GM19351 (cell line): ENCODE measurements around the gene BSCL2.
"Not testable (repeated sequence)": the region's sequence is repeated elsewhere in the genome, so short reads cannot be mapped to it uniquely, and the experiment has no call there.

Experiments used
- ATAC-seq: cut with Tn5 transposase; IDR thresholded peaks from one replicate; pipeline ENCODE4 v1.9.1; 2021; ENCODE audit warnings: mild to moderate bottlenecking, moderate library complexity; ENCODE audit not compliant: unreplicated experiment

Gene BSCL2

DNA sequence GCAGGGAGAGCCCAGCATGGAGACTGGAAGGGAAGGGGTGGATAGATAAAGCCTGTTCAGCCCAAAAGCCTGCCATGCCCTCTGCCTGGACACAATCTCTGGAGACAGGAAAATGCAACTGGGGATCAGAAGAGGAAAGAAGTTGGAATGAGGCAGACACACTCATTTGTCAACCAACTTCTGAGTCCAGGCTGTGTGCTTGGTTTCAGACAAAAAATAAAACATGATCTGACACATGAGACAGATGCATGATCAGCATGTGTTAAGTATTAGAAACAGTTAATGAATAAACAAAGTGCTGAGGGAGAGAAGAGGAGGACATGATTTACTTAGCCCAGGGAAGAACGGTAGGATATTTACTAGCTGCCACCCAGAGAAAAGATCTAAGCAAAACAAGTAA lies 18.7 kb downstream of the BSCL2 start:
- ATAC-seq: no peak

DNA sequence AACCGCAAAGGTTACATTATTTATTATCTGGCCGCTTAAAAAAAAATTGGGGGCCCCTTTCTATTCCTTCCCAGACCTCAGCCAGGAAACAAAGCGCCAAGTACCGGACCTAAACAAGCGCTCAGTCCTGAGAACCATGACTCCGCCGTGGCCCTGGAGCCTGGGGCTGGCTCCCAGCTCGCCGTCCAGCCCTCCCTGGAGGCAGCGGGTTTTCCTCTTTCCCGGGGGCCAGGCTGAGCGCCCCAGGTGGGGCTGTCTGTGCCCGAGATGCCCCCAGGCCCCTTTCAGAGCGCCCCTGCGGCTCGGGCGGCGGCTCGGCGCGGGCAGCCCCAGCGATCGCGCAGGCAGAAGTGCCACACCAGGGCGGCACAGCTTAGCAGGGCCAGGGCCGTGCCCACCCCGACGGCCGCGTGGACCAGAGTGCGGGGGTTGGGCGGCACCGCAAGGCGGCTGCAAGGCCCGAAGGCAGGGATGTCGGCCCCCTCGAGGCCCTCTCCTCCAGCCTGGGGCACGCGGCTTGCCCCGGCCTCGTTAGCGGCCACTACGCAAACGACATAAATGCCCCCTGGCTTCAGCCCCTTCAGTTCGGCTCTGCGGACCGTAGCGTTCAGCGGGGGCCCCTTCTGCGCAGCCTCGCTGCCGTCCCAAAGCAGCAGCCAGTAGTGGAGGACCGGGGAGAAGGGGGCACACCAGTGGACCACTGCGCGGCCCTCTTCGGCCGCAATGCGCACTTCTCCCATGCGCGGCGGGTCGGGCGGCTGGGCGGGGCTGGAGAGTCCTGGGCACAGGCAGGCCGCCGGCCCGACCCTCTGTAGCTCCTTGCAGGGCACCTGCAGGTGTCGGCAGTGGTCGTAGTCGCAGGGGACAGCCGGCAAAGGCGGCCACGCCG lies 19.5 kb downstream of the BSCL2 start:
- no peak for ATAC-seq

DNA sequence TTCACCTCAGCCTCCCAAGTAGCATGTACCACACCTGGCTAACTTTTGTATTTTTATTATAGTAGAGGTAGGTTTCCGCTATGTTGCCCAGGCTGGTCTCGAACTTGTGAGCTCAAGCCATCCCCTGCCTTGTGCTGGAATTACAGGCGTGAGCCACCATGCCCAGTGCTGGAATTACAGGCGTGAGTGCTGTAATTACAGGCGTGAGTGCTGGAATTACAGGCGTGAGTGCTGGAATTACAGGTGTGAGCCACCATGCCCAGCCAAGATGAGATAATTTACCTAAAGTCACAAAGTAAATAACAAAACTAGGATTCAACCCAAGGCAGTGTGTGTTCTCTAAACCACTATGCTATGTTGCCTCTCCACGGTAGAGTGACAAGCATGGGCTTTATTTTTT lies 24.7 kb downstream of the BSCL2 start:
- ATAC-seq: no peak

DNA sequence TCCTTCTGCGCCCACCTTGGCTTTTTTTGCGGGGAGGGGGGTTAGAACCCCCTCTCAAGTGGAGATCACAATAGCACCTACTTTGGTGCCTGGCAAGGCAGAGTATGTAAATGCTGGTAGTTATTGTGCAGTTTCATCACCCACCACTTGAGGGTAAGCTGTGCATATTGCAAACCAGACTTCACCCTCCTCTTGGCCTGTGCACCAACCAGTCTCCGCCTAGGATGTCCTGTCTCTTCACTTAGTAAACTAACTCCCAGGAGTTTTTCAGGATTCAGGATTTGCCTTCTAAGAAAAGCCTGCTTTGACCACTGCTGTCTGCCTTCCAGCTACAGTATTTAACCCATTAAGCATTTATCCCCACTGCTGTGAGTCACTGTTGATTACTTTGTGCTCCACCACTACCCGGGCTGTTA lies 26.4 kb downstream of the BSCL2 start:
- peak; percentile 70 for ATAC-seq

DNA sequence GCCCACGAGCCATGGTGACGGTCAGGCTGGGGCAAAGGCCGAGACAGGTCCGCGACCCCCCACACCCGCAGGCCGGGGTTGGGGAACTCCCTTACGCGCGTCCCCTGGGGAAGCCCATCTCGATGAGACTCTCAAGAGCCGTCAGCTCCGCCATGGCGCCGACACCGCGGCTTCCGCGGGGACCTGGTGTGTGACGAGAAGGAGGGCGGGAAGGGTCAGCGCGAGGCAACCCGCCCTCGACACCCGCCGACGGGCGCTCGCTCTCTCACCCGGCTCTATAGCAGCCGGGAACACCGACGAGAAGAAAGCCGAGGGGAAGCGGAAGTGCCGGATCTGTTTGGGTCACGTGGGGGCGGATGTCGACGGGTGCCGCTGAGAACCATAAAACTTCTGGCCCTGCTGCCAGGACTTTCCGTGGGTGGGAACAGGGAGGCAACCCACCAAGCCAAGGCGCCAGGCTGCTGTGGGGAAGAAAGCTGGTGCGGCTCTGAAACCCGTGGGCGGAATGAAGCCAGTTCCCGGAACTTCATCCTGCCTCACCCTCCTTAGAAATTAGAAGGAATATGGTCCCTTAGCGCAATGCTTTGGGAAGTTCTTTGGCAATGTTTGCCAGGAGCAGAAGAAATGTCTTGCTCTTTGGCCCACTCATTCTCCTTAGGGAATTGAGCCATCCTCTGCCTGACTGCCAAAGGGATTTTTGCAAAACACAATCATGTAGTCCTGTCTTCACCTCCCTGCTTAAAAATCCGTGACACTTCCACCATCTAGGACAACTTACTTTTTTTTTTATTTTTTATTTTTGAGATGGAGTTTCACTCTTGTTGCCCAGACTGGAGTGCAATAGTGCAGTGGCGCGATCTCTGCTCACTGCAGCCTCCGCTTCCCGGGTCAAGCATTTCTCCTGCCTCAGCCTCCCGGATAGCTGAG lies 28.2 kb downstream of the BSCL2 start, which contains the start of gene UBXN1:
Gene UBXN1 (minus strand): TSS at position 304 of the 927 bp plus-strand sequence. CDS start 150 bp downstream, at position 154.
- ATAC-seq: peak; percentile 68

DNA sequence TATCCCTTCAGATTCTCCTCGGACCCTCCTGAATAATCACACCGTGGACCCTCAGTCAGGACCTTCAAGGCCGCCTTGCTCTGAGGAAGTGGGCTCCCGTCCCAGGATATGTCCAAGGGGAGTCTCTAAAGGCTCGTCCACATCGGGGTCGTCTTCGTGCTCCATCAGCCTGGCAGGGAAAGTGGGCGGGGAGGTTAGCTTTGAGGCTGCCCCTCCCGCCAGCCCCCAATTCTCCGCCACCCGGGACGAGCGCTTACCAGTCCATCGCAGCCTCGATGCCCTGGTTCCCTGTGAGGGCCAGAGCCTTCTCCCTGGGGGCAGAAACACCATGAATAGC lies 28.8 kb downstream of the BSCL2 start:
- ATAC-seq: no peak

DNA sequence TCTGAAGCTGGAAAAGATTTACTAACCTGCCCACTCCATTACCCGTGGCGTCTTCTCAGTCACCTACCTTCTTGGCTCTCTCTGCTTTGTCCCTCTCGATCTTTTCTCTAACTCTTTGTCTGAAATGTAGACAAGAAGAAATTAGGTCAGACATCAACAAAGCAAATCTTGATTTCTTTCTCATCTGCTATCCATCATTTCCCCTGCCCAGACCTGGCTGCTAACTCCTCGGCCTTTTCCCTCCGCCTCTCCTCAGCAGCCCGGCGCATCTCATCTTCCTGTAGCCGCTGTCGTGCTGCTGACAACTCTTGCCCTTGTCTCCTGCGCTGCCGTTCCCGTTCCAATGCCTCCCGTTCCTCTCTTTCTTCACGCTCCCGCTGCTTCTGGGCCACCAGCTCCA lies 29.5 kb downstream of the BSCL2 start:
- ATAC-seq: no peak

DNA sequence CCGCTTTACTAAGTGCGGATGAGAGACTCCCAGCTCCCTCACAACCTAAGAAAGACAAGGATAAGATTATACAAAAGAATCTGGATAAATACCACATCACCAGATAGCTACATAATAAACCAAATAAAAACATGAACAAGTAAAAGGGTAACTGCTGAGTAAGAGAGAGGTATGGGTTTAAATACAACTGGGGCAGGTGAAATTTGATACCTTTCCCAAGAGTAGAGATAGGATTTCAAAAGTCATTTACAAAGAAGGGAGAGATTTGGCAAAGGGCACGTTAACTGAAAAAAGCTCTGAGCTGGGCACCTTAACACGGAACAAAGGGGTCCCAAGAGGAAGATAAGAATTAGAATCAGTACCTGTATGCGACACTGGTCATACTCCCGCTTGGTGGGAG lies 30.1 kb downstream of the BSCL2 start:
- ATAC-seq: no peak

DNA sequence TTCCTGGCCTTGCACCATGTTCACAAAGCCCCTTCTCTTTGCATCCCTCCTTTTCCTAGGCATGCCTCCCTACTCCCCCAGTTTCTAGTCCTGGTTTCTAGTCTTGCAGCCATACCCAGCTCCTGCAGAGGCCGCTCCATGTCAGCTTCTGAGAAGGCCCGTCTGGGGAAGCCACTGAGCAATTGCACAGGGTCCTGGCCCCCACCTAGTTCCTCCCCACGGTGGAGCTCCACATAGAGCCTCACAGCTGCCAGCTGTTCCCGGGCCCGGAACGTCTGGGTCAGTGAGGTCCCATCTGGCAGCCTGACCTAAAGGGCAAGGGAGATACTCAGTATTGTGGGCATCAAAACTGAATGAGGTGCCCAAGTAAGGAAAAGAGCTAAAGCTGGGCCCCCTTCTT lies 30.5 kb downstream of the BSCL2 start:
- ATAC-seq: no peak

DNA sequence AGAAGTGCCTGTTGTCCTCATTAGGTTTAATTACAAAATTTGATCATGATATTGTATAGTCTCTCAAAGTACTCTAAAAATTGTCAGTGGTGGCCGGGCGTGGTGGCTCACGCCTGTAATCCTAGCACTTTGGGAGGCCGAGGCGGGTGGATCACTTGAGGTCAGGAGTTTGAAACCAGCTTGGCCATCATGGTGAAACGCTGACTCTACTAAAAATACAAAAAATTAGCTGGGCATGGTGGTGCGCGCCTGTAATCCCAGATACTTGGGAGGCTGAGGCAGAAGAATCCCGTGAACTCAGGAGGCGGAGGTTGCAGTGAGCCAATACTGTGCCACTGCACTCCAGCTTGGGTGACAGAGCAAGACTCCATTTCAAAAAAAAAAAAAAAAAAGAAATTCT lies 31.8 kb downstream of the BSCL2 start:
- ATAC-seq: not testable (repeated sequence)

DNA sequence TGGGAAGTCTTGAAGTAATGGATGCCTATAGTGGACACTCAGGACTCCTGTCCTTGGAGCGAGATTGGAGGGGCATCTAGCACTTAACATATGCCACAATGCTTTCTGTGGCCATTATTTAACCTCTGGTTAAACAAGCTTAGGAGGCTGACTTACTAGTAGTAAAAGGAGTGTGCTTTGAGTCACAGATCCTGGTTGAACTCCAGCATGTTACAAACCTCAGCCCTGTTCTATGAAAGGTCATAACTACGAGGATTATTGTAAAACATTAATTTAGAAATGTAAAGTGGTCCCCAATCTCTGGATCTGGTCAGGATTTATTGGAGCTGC lies 34.1 kb downstream of the BSCL2 start:
- ATAC-seq: no peak

DNA sequence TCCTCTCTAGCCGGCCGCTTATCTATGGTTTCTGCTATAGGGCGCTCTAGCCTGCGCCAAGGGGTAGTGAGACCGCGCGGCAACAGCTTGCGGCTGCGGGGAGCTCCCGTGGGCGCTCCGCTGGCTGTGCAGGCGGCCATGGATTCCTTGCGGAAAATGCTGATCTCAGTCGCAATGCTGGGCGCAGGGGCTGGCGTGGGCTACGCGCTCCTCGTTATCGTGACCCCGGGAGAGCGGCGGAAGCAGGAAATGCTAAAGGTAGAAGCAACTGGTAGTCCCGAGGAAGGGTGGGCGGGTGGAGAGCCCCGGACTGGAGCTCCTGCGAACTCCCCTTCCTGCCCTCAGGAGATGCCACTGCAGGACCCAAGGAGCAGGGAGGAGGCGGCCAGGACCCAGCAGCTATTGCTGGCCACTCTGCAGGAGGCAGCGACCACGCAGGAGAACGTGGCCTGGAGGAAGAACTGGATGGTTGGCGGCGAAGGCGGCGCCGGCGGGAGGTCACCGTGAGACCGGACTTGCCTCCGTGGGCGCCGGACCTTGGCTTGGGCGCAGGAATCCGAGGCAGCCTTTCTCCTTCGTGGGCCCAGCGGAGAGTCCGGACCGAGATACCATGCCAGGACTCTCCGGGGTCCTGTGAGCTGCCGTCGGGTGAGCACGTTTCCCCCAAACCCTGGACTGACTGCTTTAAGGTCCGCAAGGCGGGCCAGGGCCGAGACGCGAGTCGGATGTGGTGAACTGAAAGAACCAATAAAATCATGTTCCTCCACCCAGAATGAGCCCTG lies 35.4 kb downstream of the BSCL2 start, which contains the start of the genes LBHD1 and UQCC3:
Gene LBHD1 (minus strand): TSS at position 660 of the 782 bp plus-strand sequence. CDS start 2,236 bp downstream, outside the sequence.
Gene UQCC3 (plus strand): TSS at position 66 of the 782 bp plus-strand sequence. CDS start 73 bp downstream, at position 139.
- ATAC-seq: peak; percentile 75

DNA sequence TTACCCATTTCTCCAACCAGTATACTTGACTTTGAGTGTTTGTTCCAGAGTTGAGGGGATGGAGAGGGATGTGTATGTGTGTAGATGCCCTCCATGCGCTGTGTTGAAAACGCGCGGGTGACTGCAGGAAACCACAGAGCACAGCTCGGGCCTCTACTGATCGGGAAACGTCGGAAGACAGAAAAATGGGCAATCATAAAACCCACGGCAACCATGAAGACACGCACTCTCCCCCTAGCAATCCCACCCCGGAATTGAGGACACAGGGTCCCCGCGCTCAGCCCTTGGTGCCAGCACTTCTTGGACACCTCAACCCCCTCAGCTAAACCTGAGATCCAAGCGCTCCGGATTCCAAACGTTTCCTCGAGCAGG lies 36.0 kb downstream of the BSCL2 start:
- ATAC-seq: peak; percentile 22

DNA sequence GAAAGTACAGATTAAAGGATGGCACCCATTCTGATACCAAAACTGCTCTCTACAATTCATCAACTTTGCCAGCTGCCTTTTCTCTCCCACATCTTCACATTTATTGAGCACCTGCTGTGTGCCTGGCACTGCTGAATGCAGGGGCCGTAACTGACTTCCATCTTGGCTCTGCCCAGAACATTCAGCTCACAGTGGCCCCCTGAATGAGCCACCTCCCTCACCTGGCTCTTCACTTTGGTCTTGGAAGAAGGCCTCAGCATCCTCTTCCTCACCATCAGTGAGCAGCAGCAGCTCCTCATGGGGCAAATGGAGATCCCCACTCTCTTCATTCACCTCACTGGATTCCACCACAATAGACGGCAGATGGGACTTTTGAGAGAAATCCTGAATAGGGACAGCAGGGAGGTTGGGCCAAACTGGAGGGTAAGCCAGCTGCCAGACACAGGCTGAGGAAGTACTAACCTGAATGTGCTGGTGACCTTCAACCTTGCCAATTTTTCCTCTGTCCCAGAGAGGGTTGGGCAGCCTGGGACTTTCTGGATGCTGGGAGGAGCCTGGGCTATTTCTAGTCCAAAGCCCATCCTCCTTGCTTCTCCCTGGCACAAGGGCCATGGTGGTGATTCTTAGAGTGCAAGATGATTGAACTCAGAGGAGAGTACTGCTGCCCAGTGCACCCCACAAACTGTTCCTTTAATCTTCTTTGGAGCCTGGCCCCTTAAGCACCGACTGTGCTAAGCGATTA lies 37.6 kb downstream of the BSCL2 start:
- ATAC-seq: no peak

DNA sequence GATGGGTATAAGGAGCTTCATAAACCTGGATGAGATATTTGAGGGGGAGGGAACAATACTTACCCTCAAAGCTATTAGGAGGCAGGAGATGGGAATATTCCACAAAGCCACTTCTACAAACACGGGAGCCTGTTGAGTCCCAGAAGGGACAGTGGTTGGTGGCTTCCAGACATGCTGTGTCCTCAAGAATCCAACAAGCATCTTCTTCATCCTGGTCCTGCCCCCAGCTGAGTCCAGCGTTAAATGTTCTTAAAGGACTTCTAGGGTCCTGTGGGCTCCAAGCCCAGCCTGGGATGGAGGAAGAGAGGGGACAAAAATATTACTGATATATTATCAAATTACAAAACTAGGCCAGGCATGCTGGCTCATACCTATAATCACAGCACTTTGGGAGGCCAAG lies 39.8 kb downstream of the BSCL2 start:
- ATAC-seq: no peak

DNA sequence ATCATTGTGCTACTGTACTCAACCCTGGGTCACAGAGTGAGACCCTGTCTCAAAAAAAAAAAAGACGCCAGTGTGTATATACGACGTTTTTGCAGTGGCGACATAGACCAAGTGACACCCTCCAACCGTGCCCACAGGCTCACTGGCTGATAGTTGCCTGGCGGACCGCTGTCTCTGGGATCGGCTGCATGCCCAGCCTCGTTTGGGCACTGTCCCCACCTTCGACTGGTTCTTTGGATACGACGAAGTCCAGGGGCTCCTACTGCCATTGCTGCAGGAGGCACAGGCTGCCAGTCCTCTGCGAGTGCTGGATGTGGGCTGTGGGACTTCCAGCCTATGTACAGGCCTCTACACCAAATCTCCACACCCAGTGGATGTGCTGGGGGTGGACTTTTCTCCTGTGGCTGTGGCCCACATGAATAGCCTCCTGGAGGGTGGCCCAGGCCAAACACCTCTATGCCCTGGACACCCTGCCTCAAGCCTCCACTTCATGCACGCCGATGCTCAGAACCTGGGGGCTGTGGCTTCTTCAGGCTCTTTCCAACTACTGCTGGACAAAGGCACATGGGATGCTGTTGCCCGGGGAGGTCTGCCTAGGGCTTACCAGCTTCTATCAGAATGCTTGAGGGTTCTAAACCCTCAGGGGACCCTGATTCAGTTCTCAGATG lies 40.8 kb downstream of the BSCL2 start:
- ATAC-seq: no peak

DNA sequence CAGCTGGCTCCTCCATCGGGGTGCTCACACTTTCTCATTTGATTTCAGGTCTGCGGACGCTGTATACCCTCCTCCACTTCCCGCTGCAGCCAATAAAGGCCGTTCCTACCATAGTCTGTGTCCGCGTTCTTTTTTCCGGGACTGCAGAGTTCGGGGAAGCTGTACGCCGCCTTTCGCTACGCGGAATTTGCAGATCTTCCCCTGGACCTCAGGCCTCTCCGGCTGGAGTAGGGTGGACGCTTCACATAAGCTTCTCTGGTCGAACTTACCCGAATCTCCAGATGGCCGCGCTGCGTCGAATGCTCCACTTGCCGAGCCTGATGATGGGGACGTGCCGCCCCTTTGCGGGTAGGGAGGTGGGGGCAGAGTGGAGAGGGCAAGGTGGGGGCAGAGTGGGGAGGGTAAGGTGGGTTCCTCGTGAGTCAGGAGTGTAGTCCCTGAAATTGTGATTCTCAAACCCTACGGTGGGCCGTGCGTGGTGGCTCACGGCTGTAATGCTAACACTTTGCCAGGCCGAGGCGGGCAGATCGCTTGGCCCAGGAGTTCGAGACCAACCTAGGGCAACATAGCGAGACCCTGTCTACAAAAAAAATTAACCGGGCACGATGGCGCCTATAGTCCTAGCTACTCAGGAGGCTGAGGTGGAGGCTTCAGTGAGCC lies 41.5 kb downstream of the BSCL2 start:
- peak; percentile 17 for ATAC-seq

DNA sequence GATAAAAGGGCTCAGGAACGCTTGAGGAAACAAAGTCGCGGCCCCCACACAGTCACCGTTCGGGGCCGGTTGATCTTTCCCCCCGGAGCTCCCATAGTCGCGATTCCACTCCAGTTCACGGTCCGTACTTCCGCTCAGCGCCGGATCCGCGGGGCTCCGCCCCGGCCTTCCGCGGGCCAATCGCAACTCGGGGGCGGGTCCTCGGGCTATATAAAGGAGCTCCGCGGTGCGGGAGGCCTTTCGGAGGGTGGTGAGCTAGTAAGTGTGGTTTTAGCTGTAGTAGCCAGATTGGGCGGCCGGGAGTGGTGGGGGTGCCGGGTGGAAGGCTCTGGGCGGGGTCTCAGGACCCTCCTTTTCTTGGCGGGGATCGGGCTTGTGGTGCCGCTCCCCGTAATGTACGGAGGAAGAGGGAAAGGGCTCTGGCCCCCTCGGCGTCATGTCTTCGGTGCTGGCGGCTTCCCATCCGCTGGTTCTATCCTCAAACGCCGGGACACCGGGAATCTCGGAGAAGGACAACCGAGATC lies 42.1 kb downstream of the BSCL2 start, which contains the start of the genes C11orf98 and CSKMT:
Gene C11orf98 (minus strand): TSS at position 136 of the 524 bp plus-strand sequence. CDS start 41 bp downstream, at position 95.
Gene CSKMT (plus strand): TSS at position 238 of the 524 bp plus-strand sequence. CDS start 568 bp downstream, outside the sequence.
- ATAC-seq: peak; percentile 82
